K562 (cell line): Measurements from ENCODE around the gene HOXC10. TPM values are rescaled to one million over a fixed set of nuclear protein-coding genes. Genes with fewer than 3 reads are reported as not detected.

Experiments
- ATF1 ChIP-seq, 2 experiments: fragments of 450-650 bp in 1 of 2; IDR thresholded peaks; 2 replicates each; pipeline ENCODE4 v1.6.1; 2016; ENCODE audit warnings: missing compliant biosample characterization in 1 of 2, missing genetic modification characterization in 1 of 2
- CCNT2 ChIP-seq: IDR thresholded peaks from 2 replicates; pipeline ENCODE4 v1.6.1; 2011; ENCODE audit warnings: borderline replicate concordance, low read depth, mild to moderate bottlenecking, moderate library complexity, mixed read lengths, low read length; ENCODE audit not compliant: insufficient read length; ENCODE audit errors: extremely low read depth
- ELF1 ChIP-seq: fragments of 200-800 bp; sonication (Bioruptor generic); IDR thresholded peaks from 2 replicates; pipeline ENCODE4 v1.6.1; 2016; ENCODE audit warnings: missing genetic modification characterization, missing compliant biosample characterization
- GABPA ChIP-seq: fragments of 200-800 bp; sonication (Bioruptor generic); conservative IDR thresholded peaks from 2 replicates; pipeline ENCODE4 v1.6.1; 2016; ENCODE audit warnings: low read depth, missing genetic modification characterization, missing compliant biosample characterization
- KLF6 ChIP-seq: fragments of 250-450 bp; sonication (Bioruptor Pico); IDR thresholded peaks from 2 replicates; pipeline ENCODE4 v1.4.0; 2020; ENCODE audit warnings: mild to moderate bottlenecking, moderate library complexity, borderline replicate concordance
- MTA3 ChIP-seq: fragments of 450-650 bp; formaldehyde crosslinking; IDR thresholded peaks from 2 replicates; pipeline ENCODE4 v1.6.1; 2017; ENCODE audit warnings: mild to moderate bottlenecking, borderline replicate concordance
- POLR2A ChIP-seq: fragments of 450-650 bp; conservative IDR thresholded peaks from 2 replicates; pipeline ENCODE4 v1.6.1; 2016
- POLR2B ChIP-seq: fragments of 450-650 bp; IDR thresholded peaks from 2 replicates; pipeline ENCODE4 v1.6.1; 2018; ENCODE audit warnings: low read depth; ENCODE audit not compliant: partially characterized antibody
- RB1 ChIP-seq: fragments of 450-650 bp; IDR thresholded peaks from 2 replicates; pipeline ENCODE4 v1.6.1; 2017; ENCODE audit warnings: low read depth, mild to moderate bottlenecking
- RBM22 ChIP-seq: fragments of 200-400 bp; formaldehyde crosslinking; IDR thresholded peaks from 2 replicates; pipeline ENCODE4 v1.6.1; 2018; ENCODE audit warnings: low read length, low read depth; ENCODE audit not compliant: poor library complexity, severe bottlenecking
- TBP ChIP-seq: optimal IDR thresholded peaks from 2 replicates; pipeline ENCODE3; 2011; ENCODE audit warnings: low read depth, low read length, improper control_type of control experiment
- YY1 ChIP-seq, 3 experiments: IDR thresholded peaks; 2 replicates each; pipeline ENCODE4 v1.6.1; 2011; ENCODE audit warnings: low read length in 2 of 3, mild to moderate bottlenecking in 2 of 3, moderate library complexity in 2 of 3, borderline replicate concordance in 1 of 3, control low read depth in 1 of 3, low read depth in 1 of 3; ENCODE audit not compliant: insufficient read depth in 3 of 3, insufficient replicate concordance in 2 of 3, control insufficient read depth in 1 of 3, insufficient read length in 1 of 3; ENCODE audit errors: extremely low read depth in 1 of 3
- polyA plus RNA-seq, 8 experiments: library from polyadenylated mRNA; depleted of rRNA in 4 of 8; stranded (reverse) in 5 of 8; unstranded in 3 of 8; fragments of >200 nt; fragmentation: Nextera tagmentation in 2 of 8; fragmentation: Illumina TruSeq in 1 of 8; extraction: Ambion mirVana in 2 of 8; extraction: Trizol in 1 of 8; gene quantifications; 2 replicates each; pipeline versions ENCODE4 v1.2.1 to v1.2.3, GENCODE V29; 2011 to 2014; ENCODE audit warnings: inconsistent platforms in 1 of 8, missing spikeins in 1 of 8
- total RNA-seq, 7 experiments: library from RNA; depleted of rRNA in 6 of 7; stranded (reverse); fragments of >200 nt in 6 of 7; fragmentation: Illumina TruSeq in 2 of 7; extraction: Trizol in 2 of 7; gene quantifications; 2 replicates each; pipeline versions ENCODE4 v1.2.1 to v1.2.3, GENCODE V29; 2011 to 2021; ENCODE audit warnings: low replicate concordance in 1 of 7
- TF ChIP-seq, protein P1 (sequence below): fragments of 450-650 bp; IDR thresholded peaks from 2 replicates; pipeline ENCODE4 v1.6.1; 2014; ENCODE audit warnings: low read depth, mild to moderate bottlenecking, moderate library complexity, borderline replicate concordance
- TF ChIP-seq, protein P2 (sequence below): fragments of 450-650 bp; IDR thresholded peaks from 2 replicates; pipeline ENCODE4 v1.7.0; 2016; ENCODE audit warnings: borderline replicate concordance
- TF ChIP-seq, protein P3 (sequence below): fragments of 250-450 bp; sonication (Bioruptor Pico); IDR thresholded peaks from 2 replicates; pipeline ENCODE4 v1.9.0; 2021; ENCODE audit warnings: mild to moderate bottlenecking, inconsistent platforms
- TF ChIP-seq, protein P4 (sequence below): fragments of 200-800 bp; sonication (Bioruptor generic); IDR thresholded peaks from 2 replicates; pipeline ENCODE4 v1.6.1; 2017; ENCODE audit warnings: missing genetic modification characterization, missing compliant biosample characterization

The HOXC10 gene
- total and polyA plus RNA-seq, 9 of the 15 experiments (the other 6 are each of a cell fraction or from before 2014, with no cell fraction given): 0.13 to 0.77 (median 0.35) TPM; not detected in 2

DNA sequence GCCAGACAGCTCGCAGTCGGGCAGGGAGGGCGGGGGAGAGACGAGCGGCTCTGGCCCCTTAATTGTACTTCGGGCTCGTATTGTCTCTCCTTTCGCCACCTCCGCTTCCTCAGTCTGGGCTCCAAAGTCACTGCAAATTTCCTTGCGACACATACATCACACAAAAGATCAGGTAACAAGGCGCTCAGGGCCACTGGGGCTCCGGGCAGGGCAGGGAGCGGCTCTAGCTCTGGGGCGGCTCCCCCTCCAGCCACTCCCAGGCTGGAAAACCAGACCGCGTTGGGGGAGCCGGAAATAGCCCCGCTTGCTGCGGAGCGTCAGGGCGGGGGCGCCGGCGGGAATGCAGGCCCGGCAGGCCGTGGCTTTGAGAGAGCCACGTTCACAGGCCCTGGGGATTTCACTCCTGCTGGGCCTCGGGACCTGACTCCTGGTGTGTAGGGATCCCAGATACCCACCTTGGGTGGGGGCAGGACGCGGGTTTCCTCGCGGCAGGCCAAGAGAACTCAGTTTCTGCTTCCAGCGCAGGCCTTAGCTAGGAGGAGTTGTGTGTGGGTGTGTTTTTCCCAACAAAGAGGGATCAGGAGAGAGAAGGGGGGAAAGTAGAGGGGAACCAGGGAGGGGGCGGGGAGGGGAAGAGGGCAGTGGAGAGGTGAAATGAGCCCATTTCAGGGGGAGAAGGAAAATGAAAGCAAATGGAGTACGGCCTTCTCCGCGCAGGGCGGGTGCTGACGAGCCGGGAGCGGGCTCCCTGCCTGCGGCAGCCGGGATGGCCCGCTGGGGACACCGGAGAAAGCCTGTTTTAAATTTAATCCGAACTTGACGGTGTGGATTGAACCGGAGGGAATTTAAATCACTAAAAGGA, 10.7 kb downstream of the HOXC10 start (continued):
- TF ChIP-seq, protein P1, sequence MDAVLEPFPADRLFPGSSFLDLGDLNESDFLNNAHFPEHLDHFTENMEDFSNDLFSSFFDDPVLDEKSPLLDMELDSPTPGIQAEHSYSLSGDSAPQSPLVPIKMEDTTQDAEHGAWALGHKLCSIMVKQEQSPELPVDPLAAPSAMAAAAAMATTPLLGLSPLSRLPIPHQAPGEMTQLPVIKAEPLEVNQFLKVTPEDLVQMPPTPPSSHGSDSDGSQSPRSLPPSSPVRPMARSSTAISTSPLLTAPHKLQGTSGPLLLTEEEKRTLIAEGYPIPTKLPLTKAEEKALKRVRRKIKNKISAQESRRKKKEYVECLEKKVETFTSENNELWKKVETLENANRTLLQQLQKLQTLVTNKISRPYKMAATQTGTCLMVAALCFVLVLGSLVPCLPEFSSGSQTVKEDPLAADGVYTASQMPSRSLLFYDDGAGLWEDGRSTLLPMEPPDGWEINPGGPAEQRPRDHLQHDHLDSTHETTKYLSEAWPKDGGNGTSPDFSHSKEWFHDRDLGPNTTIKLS: peak; percentile 55; the same call in 1 of the 2 replicates
- TF ChIP-seq POLR2B: peak; percentile 80
- peak; percentile 90 for TF ChIP-seq POLR2A
- peak; percentile 84 for TF ChIP-seq GABPA (tag)
- TF ChIP-seq MTA3: peak; percentile 26; the same call in 1 of the 2 replicates
- TF ChIP-seq YY1 (IDR thresholded peaks at IDR 0.05; ENCODE audit: borderline replicate concordance in 1 of 3, control insufficient read depth in 1 of 3, extremely low read depth in 1 of 3, insufficient read depth in 3 of 3, insufficient read length in 1 of 3, insufficient replicate concordance in 2 of 3, low read depth in 1 of 3, low read length in 2 of 3): peak in 2 of 3 experiments; percentile 72 to 86
- TF ChIP-seq RBM22: no peak
- TF ChIP-seq, protein P2, sequence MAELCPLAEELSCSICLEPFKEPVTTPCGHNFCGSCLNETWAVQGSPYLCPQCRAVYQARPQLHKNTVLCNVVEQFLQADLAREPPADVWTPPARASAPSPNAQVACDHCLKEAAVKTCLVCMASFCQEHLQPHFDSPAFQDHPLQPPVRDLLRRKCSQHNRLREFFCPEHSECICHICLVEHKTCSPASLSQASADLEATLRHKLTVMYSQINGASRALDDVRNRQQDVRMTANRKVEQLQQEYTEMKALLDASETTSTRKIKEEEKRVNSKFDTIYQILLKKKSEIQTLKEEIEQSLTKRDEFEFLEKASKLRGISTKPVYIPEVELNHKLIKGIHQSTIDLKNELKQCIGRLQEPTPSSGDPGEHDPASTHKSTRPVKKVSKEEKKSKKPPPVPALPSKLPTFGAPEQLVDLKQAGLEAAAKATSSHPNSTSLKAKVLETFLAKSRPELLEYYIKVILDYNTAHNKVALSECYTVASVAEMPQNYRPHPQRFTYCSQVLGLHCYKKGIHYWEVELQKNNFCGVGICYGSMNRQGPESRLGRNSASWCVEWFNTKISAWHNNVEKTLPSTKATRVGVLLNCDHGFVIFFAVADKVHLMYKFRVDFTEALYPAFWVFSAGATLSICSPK: no peak
- TF ChIP-seq, protein P3, sequence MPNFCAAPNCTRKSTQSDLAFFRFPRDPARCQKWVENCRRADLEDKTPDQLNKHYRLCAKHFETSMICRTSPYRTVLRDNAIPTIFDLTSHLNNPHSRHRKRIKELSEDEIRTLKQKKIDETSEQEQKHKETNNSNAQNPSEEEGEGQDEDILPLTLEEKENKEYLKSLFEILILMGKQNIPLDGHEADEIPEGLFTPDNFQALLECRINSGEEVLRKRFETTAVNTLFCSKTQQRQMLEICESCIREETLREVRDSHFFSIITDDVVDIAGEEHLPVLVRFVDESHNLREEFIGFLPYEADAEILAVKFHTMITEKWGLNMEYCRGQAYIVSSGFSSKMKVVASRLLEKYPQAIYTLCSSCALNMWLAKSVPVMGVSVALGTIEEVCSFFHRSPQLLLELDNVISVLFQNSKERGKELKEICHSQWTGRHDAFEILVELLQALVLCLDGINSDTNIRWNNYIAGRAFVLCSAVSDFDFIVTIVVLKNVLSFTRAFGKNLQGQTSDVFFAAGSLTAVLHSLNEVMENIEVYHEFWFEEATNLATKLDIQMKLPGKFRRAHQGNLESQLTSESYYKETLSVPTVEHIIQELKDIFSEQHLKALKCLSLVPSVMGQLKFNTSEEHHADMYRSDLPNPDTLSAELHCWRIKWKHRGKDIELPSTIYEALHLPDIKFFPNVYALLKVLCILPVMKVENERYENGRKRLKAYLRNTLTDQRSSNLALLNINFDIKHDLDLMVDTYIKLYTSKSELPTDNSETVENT (CRISPR knock-in tag): peak; percentile 85
- TF ChIP-seq TBP: peak; percentile 58
- peak; percentile 21 for TF ChIP-seq CCNT2
- TF ChIP-seq KLF6 (CRISPR knock-in tag): peak; percentile 67; the same call in 1 of the 2 replicates
- TF ChIP-seq, protein P4, sequence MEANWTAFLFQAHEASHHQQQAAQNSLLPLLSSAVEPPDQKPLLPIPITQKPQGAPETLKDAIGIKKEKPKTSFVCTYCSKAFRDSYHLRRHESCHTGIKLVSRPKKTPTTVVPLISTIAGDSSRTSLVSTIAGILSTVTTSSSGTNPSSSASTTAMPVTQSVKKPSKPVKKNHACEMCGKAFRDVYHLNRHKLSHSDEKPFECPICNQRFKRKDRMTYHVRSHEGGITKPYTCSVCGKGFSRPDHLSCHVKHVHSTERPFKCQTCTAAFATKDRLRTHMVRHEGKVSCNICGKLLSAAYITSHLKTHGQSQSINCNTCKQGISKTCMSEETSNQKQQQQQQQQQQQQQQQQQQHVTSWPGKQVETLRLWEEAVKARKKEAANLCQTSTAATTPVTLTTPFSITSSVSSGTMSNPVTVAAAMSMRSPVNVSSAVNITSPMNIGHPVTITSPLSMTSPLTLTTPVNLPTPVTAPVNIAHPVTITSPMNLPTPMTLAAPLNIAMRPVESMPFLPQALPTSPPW: peak; percentile 79
- TF ChIP-seq ATF1 (CRISPR knock-in tag; IDR thresholded peaks at IDR 0.05): no peak
- TF ChIP-seq ATF1 (tag; IDR thresholded peaks at IDR 0.05): peak; percentile 50
- TF ChIP-seq RB1: peak; percentile 46; the same call in 1 of the 2 replicates
- peak; percentile 74 for TF ChIP-seq ELF1
